PFSK-1 (cell line): Measurements from ENCODE around the gene ANKRD40CL.

Experiments
- FOXP2 ChIP-seq: optimal IDR thresholded peaks from 2 replicates; pipeline ENCODE3; 2011; ENCODE audit warnings: borderline replicate concordance, control low read depth, inconsistent platforms; ENCODE audit not compliant: insufficient read depth; ENCODE audit errors: extremely low read length, extremely low read depth
- POLR2AphosphoS5 ChIP-seq: IDR thresholded peaks from 2 replicates; pipeline ENCODE4 v1.6.1; 2012; ENCODE audit warnings: low read depth, mild to moderate bottlenecking, control low read depth, low read length, moderate library complexity
- SIN3A ChIP-seq: IDR thresholded peaks from 2 replicates; pipeline ENCODE4 v1.6.1; 2012; ENCODE audit warnings: mild to moderate bottlenecking, low read length, moderate library complexity, borderline replicate concordance; ENCODE audit not compliant: insufficient read depth
- TAF1 ChIP-seq: IDR thresholded peaks from 2 replicates; pipeline ENCODE4 v1.6.1; 2012; ENCODE audit warnings: low read length, control low read depth, borderline replicate concordance; ENCODE audit not compliant: insufficient read depth
- TF ChIP-seq, protein P1 (sequence below), 2 experiments: IDR thresholded peaks; 2 replicates each; pipeline versions ENCODE4 v1.6.1 to v1.8.0; 2011 to 2012; ENCODE audit warnings: low read depth in 2 of 2, low read length in 2 of 2, control low read depth in 1 of 2, inconsistent platforms in 1 of 2, mild to moderate bottlenecking in 1 of 2, moderate library complexity in 1 of 2; ENCODE audit not compliant: insufficient read depth in 1 of 2

Gene ANKRD40CL

GRCh38 chr17:50787106-50787505, 19.8 kb upstream of the ANKRD40CL start:
- TF ChIP-seq TAF1 (no peak), FOXP2 (no peak), POLR2AphosphoS5 (no peak), SIN3A (no peak)
- TF ChIP-seq, protein P1, sequence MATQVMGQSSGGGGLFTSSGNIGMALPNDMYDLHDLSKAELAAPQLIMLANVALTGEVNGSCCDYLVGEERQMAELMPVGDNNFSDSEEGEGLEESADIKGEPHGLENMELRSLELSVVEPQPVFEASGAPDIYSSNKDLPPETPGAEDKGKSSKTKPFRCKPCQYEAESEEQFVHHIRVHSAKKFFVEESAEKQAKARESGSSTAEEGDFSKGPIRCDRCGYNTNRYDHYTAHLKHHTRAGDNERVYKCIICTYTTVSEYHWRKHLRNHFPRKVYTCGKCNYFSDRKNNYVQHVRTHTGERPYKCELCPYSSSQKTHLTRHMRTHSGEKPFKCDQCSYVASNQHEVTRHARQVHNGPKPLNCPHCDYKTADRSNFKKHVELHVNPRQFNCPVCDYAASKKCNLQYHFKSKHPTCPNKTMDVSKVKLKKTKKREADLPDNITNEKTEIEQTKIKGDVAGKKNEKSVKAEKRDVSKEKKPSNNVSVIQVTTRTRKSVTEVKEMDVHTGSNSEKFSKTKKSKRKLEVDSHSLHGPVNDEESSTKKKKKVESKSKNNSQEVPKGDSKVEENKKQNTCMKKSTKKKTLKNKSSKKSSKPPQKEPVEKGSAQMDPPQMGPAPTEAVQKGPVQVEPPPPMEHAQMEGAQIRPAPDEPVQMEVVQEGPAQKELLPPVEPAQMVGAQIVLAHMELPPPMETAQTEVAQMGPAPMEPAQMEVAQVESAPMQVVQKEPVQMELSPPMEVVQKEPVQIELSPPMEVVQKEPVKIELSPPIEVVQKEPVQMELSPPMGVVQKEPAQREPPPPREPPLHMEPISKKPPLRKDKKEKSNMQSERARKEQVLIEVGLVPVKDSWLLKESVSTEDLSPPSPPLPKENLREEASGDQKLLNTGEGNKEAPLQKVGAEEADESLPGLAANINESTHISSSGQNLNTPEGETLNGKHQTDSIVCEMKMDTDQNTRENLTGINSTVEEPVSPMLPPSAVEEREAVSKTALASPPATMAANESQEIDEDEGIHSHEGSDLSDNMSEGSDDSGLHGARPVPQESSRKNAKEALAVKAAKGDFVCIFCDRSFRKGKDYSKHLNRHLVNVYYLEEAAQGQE (IDR thresholded peaks at IDR 0.05; ENCODE audit: insufficient read depth in 1 of 2, low read depth in 2 of 2, low read length in 2 of 2): no peak

DNA sequence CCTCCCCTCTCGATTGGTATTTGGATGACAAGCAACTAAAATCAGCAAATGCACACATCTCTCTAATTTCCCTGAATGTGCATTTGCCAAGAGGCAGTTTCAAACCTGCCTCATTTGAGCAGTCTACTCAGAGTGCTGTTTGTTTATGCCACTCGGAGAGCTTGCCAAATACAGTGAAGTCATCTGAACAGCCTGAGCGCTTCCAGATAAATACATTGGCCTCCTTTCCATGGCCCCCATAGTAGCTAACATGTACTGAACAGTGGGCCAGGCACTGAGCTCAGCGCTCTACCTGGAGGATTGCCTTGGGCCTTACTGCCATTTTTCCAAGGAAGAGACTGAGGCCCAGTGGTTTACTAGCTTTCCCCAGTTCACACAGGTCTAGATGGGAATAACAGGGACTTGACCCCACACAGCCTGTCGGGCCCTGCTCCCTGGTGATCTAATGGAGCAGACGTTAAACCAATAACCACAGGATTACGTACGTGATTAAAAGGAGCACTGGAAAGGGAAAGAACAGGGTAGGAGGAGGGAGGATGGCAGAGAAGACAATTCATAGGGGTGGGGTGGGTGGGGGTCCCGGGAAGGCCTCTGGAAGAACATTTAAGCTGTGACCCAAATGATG, 18.7 kb upstream of the ANKRD40CL start:
- no peak for TF ChIP-seq FOXP2
- no peak for TF ChIP-seq POLR2AphosphoS5
- no peak for TF ChIP-seq TAF1
- TF ChIP-seq, protein P1 (IDR thresholded peaks at IDR 0.05; ENCODE audit: insufficient read depth in 1 of 2, low read depth in 2 of 2, low read length in 2 of 2): no peak
- TF ChIP-seq SIN3A: no peak

- TF ChIP-seq, protein P1 (IDR thresholded peaks at IDR 0.05; ENCODE audit: insufficient read depth in 1 of 2, low read depth in 2 of 2, low read length in 2 of 2): no peak
- TF ChIP-seq TAF1: no peak
- no peak for TF ChIP-seq FOXP2
- TF ChIP-seq POLR2AphosphoS5: no peak
- no peak for TF ChIP-seq SIN3A
These were observed 17.8 kb upstream of the ANKRD40CL start for GRCh38 chr17:50785126-50785525.

DNA sequence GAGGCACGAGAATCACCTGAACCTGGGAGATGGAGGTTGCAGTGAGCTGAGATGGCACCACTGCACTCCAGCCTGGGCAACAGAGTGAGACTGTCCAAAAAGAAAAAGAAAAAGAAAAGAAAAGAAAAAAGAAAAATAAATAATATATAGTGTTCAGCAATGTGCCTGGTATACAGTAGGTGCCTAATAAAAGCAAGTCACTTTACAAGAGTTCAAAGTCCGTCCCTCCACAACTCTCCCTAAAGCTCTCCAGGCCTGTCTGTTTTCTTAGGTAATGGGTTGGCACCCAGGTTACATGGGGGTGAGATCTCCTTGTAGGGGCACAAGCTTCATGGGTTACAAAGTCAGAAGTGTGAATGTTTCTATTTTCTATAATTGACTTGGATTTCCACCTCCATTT, 16.6 kb upstream of the ANKRD40CL start:
- TF ChIP-seq POLR2AphosphoS5 (no peak), FOXP2 (no peak), SIN3A (no peak), TAF1 (no peak)
- TF ChIP-seq, protein P1 (IDR thresholded peaks at IDR 0.05; ENCODE audit: insufficient read depth in 1 of 2, low read depth in 2 of 2, low read length in 2 of 2): no peak

DNA sequence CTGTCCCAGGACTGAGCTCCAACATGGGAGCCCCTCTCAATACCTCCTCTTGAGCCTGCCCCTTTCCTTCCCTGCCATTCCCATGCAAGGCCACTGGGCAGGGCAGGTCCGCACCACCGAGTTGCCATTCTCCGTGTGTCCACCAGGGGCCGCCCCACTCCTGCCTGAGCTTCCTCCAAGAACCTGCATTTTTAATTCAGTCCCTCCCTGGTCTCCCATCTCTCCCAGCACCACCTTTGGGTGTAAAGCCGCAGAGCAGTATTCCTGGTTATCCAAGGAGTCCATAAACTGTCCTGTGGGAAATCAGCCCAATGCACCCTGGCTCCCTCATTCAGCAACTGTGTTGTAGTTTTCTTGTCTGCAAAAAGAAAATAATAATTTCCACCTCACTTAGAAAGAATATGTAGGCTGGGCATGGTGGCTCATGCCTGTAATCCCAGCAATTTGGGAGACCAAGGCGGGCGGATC, 15.9 kb upstream of the ANKRD40CL start:
- TF ChIP-seq FOXP2 (no peak), SIN3A (no peak), TAF1 (no peak), POLR2AphosphoS5 (no peak)
- TF ChIP-seq, protein P1 (IDR thresholded peaks at IDR 0.05; ENCODE audit: insufficient read depth in 1 of 2, low read depth in 2 of 2, low read length in 2 of 2): no peak
